Panc1 (cell line): ENCODE measurements around the gene TFAP2A. TPM values are rescaled to one million over a fixed set of nuclear protein-coding genes. Genes with fewer than 3 reads are reported as not detected.

Source experiments
- ATAC-seq: fragments of 200-7000 bp; cut with Tn5 transposase; 2 replicates; pipeline ENCODE4 v1.9.1; 2020; ENCODE audit warnings: mild to moderate bottlenecking, moderate library complexity
- BruUV-seq: library from RNA; stranded (reverse); fragments of 400-500 nt; replicated peaks from 2 replicates; lab custom pipeline; 2021; lab: Mats Ljungman, UMichigan
- CTCF ChIA-PET: fragments of 300-600 bp; sonication (Branson Sonifier 250); formaldehyde crosslinking; loops from one replicate; lab custom pipeline; 2022; ENCODE audit warnings: antibody characterized with exemption; lab: Charles Lee
- POLR2A ChIA-PET: fragments of 300-600 bp; sonication (Branson Sonifier 250); formaldehyde crosslinking; loops from one replicate; lab custom pipeline; 2022; ENCODE audit warnings: antibody characterized with exemption; lab: Charles Lee
- DNase-seq: peaks from one replicate; pipeline ENCODE4 v3.0.0-alpha.2; 2010; ENCODE audit warnings: low read depth, low spot score
- H3K27ac ChIP-seq: 2 replicates; pipeline ENCODE4 v1.5.1; 2011; ENCODE audit warnings: mild to moderate bottlenecking, low read length, inconsistent platforms
- H3K27me3 ChIP-seq: fragments of 200-500 bp; sonication (Bioruptor generic); 2 replicates; pipeline ENCODE4 v1.6.0; 2014; ENCODE audit warnings: low read length, inconsistent platforms; ENCODE audit not compliant: control insufficient read depth, insufficient read depth
- H3K36me3 ChIP-seq: fragments of 200-500 bp; sonication (Bioruptor generic); 2 replicates; pipeline ENCODE4 v1.5.1; 2014; ENCODE audit warnings: inconsistent platforms, mild to moderate bottlenecking, low read length, moderate library complexity; ENCODE audit not compliant: control insufficient read depth, insufficient read depth
- H3K4me1 ChIP-seq: 2 replicates; pipeline ENCODE4 v1.5.1; 2011; ENCODE audit warnings: inconsistent platforms, mild to moderate bottlenecking, low read length, moderate library complexity; ENCODE audit not compliant: control insufficient read depth, insufficient read depth
- H3K4me3 ChIP-seq, 2 experiments: 2 replicates each; pipeline ENCODE4 v1.5.1; 2011 to 2012; ENCODE audit warnings: low read depth in 2 of 2, low read length in 2 of 2, mild to moderate bottlenecking in 2 of 2, inconsistent platforms in 1 of 2, moderate library complexity in 1 of 2
- H3K9me3 ChIP-seq: fragments of 200-500 bp; sonication (Bioruptor generic); 2 replicates; pipeline ENCODE4 v1.5.1; 2014; ENCODE audit warnings: low read depth, mild to moderate bottlenecking, inconsistent platforms, low read length, moderate library complexity; ENCODE audit not compliant: control insufficient read depth, insufficient read depth
- CTCF ChIP-seq: fragments of 450-650 bp; IDR thresholded peaks from 2 replicates; pipeline ENCODE4 v1.5.1; 2017; ENCODE audit warnings: mild to moderate bottlenecking
- POLR2AphosphoS5 ChIP-seq: IDR thresholded peaks from 2 replicates; pipeline ENCODE4 v1.6.1; 2012; ENCODE audit warnings: mild to moderate bottlenecking, low read depth, low read length, moderate library complexity
- REST ChIP-seq, 2 experiments: IDR thresholded peaks; 2 replicates each; pipeline ENCODE4 v1.6.1; 2011 to 2012; ENCODE audit warnings: low read depth in 2 of 2, control low read depth in 1 of 2, low read length in 1 of 2, mild to moderate bottlenecking in 1 of 2, moderate library complexity in 1 of 2; ENCODE audit not compliant: insufficient read depth in 1 of 2
- SIN3A ChIP-seq: IDR thresholded peaks from 2 replicates; pipeline ENCODE4 v1.6.1; 2012; ENCODE audit warnings: low read depth, mild to moderate bottlenecking, low read length, moderate library complexity, borderline replicate concordance; ENCODE audit not compliant: insufficient read depth
- TCF7L2 ChIP-seq: IDR thresholded peaks from 2 replicates; pipeline ENCODE4 v1.6.1; 2011; ENCODE audit warnings: mild to moderate bottlenecking, low read depth, low read length, inconsistent platforms
- in situ Hi-C: cut with HindIII; loops from 2 replicates; pipeline ENCODE4 v1.10.0; 2016; ENCODE audit warnings: low sequenced_read_pairs, low pct_unique_long_range_greater_than_20kb
- intact Hi-C: fragments of 100-400 bp; cut with micrococcal nuclease; formaldehyde crosslinking; loops from one replicate; pipeline ENCODE4 v1.10.0; 2022; ENCODE audit not compliant: unreplicated experiment
- total RNA-seq: library from RNA; stranded (reverse); gene quantifications from one replicate; pipeline ENCODE4 v1.2.1, GENCODE V29; 2021; ENCODE audit not compliant: unreplicated experiment

TFAP2A gene
- total RNA-seq, 1 experiment from 2014 or later: 83.9 TPM

- no peaks in the 10 kb centered on the region for H3K9me3 ChIP-seq
- H3K4me3 ChIP-seq: no peak overlapping the region
- intact Hi-C loops (no loop called here), in situ Hi-C loops (no loop called here)
- ChIA-PET CTCF (no interaction called here), POLR2A (no interaction called here)
- peak overlapping the region; percentile 87 for H3K27ac ChIP-seq
- H3K36me3 ChIP-seq: no peaks in the 10 kb centered on the region
- no peak for ATAC-seq
- H3K27me3 ChIP-seq: no peaks in the 10 kb centered on the region
- TF ChIP-seq REST (IDR thresholded peaks at IDR 0.05; ENCODE audit: insufficient read depth in 1 of 2, low read depth in 2 of 2, low read length in 1 of 2) (no peak), CTCF (no peak), POLR2AphosphoS5 (no peak), SIN3A (no peak), TCF7L2 (no peak)
- BruUV-seq: no TSS peak
- peaks cover 23% of the 10 kb centered on the region for H3K4me1 ChIP-seq
- no peak for DNase-seq
These were observed 33.1 kb downstream of the TFAP2A start for GRCh38 chr6:10381830-10382208.

- Histone ChIP-seq H3K27me3 (no peaks in the 10 kb centered on the region), H3K9me3 (no peaks in the 10 kb centered on the region), H3K4me3 (no peak overlapping the region), H3K27ac (peak overlapping the region; percentile 87), H3K4me1 (peaks cover 18% of the 10 kb centered on the region), H3K36me3 (no peaks in the 10 kb centered on the region)
- DNase-seq: no peak
- ChIA-PET POLR2A (interaction anchor here (0.6 to 0.7 kb wide), 3 partner anchors 30 to 1882 kb away, joined by 3 to 8 read pairs (median 4); no protein-coding TSS in a partner anchor), CTCF (no interaction called here)
- TF ChIP-seq CTCF (peak; percentile 77), TCF7L2 (no peak; the same call in 1 of the 2 replicates)
- peak; percentile 55 for ATAC-seq
- no TSS peak for BruUV-seq
- in situ Hi-C loops (no loop called here), intact Hi-C loops (no loop called here)
These were observed 33.6 kb downstream of the TFAP2A start for GRCh38 chr6:10381133-10381829.
